ENCODE results near the gene MRPS18B. TPM values are rescaled to one million over a fixed set of nuclear protein-coding genes. Genes with fewer than 3 reads are reported as not detected.
A peak's percentile ranks its signal among the peaks of the same experiment; 100 is the strongest.

The MRPS18B gene
- total and polyA plus RNA-seq, 2 of the 13 experiments (the other 11 are each of a cell fraction or from before 2014, with no cell fraction given), result 125 to 131 TPM

DNA sequence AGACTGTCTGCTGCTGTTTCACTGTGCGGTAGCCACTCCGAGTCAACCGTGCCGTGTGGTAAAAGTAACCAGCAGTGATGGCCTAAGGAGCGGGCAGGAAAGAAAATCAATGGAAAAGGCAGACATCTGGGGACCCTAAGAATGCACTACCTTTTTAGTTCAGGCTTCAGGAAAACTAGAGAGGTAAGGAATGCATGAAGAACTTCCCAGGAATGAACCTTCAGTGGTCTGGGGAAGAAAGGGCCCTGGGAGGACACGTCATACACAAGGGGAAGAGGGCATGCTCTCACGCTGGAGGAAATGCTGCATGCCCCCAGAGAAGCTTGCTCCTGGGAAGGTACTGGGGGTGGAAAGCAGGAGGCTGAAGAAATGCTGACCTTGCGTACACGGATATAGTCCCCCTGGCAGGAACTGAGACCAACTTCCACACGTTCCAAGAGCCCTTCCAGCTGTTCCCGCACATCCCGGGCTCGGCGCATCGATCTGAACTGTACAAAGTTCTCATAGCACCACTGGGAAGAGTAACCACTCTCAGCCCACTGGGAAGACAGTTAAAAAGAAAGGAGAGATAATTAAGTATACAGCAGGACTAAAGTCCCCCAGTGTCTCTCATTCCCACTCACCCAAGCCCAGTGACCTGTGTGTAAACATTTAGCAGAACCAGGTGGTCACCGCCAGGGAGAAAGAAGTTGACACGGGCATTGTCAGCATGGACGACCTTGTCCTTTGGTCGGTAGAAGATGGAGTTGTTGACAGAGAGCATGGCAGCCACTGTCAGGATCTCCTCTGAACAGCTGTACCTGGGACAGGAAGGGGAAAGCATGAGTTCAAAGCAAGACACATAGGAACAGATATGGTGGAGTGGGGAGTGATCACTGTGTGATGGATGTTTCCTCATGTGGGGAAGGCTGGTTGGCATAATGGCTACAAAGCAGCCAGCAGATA is 37.4 kb downstream of the MRPS18B start (continued):
- TF ChIP-seq ZNF317 (CRISPR knock-in tag; IDR thresholded peaks at IDR 0.05) (peak; percentile 63), CENPX (CRISPR knock-in tag; IDR thresholded peaks at IDR 0.05) (no peak), PITX1 (CRISPR knock-in tag; IDR thresholded peaks at IDR 0.05) (peak; percentile 63), ZFP36L2 (CRISPR knock-in tag; IDR thresholded peaks at IDR 0.05) (no peak), NFE2 (CRISPR knock-in tag; IDR thresholded peaks at IDR 0.05) (no peak), ZNF34 (CRISPR knock-in tag; IDR thresholded peaks at IDR 0.05; ENCODE audit: borderline replicate concordance) (no peak), RARA (CRISPR knock-in tag; IDR thresholded peaks at IDR 0.05) (peak; percentile 91), ZNF788 (CRISPR knock-in tag; IDR thresholded peaks at IDR 0.05; ENCODE audit: borderline replicate concordance) (peak; percentile 71; the same call in 1 of the 2 replicates), ZNF883 (CRISPR knock-in tag; IDR thresholded peaks at IDR 0.05; ENCODE audit: not compliant biosample characterization) (peak; percentile 78), ZNF761 (CRISPR knock-in tag; conservative IDR thresholded peaks at IDR 0.05) (peak; percentile 88), SMAD9 (CRISPR knock-in tag; IDR thresholded peaks at IDR 0.05) (no peak), RORA (CRISPR knock-in tag; IDR thresholded peaks at IDR 0.05) (no peak), HOXA7 (CRISPR knock-in tag; IDR thresholded peaks at IDR 0.05) (no peak), NONO (IDR thresholded peaks at IDR 0.05) (no peak), NONO (CRISPR knock-in tag; conservative IDR thresholded peaks at IDR 0.05) (peak; percentile 97), ZNF644 (CRISPR knock-in tag; IDR thresholded peaks at IDR 0.05; ENCODE audit: low read depth) (peak; percentile 99), GTF3A (CRISPR knock-in tag; conservative IDR thresholded peaks at IDR 0.05) (no peak), EZH2 (conservative IDR thresholded peaks at IDR 0.05; ENCODE audit: low read depth, low read length) (no peak), MEF2D (CRISPR knock-in tag; IDR thresholded peaks at IDR 0.05) (peak; percentile 79; the same call in 1 of the 2 replicates)
- TF ChIP-seq, protein P1, sequence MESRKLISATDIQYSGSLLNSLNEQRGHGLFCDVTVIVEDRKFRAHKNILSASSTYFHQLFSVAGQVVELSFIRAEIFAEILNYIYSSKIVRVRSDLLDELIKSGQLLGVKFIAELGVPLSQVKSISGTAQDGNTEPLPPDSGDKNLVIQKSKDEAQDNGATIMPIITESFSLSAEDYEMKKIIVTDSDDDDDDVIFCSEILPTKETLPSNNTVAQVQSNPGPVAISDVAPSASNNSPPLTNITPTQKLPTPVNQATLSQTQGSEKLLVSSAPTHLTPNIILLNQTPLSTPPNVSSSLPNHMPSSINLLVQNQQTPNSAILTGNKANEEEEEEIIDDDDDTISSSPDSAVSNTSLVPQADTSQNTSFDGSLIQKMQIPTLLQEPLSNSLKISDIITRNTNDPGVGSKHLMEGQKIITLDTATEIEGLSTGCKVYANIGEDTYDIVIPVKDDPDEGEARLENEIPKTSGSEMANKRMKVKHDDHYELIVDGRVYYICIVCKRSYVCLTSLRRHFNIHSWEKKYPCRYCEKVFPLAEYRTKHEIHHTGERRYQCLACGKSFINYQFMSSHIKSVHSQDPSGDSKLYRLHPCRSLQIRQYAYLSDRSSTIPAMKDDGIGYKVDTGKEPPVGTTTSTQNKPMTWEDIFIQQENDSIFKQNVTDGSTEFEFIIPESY (CRISPR knock-in tag; IDR thresholded peaks at IDR 0.05), result peak; percentile 79
- TF ChIP-seq, protein P2, sequence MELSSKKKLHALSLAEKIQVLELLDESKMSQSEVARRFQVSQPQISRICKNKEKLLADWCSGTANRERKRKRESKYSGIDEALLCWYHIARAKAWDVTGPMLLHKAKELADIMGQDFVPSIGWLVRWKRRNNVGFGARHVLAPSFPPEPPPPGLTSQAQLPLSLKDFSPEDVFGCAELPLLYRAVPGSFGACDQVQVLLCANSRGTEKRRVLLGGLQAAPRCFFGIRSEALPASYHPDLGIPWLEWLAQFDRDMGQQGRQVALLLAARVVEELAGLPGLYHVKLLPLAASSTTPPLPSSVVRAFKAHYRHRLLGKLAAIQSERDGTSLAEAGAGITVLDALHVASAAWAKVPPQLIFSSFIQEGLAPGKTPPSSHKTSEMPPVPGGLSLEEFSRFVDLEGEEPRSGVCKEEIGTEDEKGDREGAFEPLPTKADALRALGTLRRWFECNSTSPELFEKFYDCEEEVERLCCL (CRISPR knock-in tag; IDR thresholded peaks at IDR 0.05; ENCODE audit: borderline replicate concordance), result no peak
- TF ChIP-seq, protein P3, sequence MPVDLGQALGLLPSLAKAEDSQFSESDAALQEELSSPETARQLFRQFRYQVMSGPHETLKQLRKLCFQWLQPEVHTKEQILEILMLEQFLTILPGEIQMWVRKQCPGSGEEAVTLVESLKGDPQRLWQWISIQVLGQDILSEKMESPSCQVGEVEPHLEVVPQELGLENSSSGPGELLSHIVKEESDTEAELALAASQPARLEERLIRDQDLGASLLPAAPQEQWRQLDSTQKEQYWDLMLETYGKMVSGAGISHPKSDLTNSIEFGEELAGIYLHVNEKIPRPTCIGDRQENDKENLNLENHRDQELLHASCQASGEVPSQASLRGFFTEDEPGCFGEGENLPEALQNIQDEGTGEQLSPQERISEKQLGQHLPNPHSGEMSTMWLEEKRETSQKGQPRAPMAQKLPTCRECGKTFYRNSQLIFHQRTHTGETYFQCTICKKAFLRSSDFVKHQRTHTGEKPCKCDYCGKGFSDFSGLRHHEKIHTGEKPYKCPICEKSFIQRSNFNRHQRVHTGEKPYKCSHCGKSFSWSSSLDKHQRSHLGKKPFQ (CRISPR knock-in tag; IDR thresholded peaks at IDR 0.05; ENCODE audit: insufficient replicate concordance), result no peak
- TF ChIP-seq, protein P4, sequence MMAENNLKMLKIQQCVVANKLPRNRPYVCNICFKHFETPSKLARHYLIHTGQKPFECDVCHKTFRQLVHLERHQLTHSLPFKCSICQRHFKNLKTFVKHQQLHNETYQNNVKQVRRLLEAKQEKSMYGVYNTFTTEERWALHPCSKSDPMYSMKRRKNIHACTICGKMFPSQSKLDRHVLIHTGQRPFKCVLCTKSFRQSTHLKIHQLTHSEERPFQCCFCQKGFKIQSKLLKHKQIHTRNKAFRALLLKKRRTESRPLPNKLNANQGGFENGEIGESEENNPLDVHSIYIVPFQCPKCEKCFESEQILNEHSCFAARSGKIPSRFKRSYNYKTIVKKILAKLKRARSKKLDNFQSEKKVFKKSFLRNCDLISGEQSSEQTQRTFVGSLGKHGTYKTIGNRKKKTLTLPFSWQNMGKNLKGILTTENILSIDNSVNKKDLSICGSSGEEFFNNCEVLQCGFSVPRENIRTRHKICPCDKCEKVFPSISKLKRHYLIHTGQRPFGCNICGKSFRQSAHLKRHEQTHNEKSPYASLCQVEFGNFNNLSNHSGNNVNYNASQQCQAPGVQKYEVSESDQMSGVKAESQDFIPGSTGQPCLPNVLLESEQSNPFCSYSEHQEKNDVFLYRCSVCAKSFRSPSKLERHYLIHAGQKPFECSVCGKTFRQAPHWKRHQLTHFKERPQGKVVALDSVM (CRISPR knock-in tag; IDR thresholded peaks at IDR 0.05), result 0 out of 2 replicates have a peak, but pooled peaks have one; percentile 39

Measured in HepG2 (cell line).